Activated naive CD8-positive, alpha-beta T cell treated with anti-CD3 and anti-CD28 coated beads, Interleukin-2, amount 50 U/mL, for 16 hours (primary cell): ENCODE results near the gene EIF3A.

Source experiments
- DNase-seq: peaks from one replicate; pipeline ENCODE4 v3.0.0-alpha.2; 2020; ENCODE audit warnings: low read depth, low spot score

Gene EIF3A

GRCh38 chr10:119005362-119006043, 75.1 kb downstream of the EIF3A start:
- no peak for DNase-seq

- DNase-seq: no peak
Observed at GRCh38 chr10:119003572-119004289, 76.9 kb downstream of the EIF3A start.

GRCh38 chr10:119001717-119002500, 78.7 kb downstream of the EIF3A start:
- DNase-seq: no peak

GRCh38 chr10:118998183-118998582, 82.4 kb downstream of the EIF3A start:
- no peak for DNase-seq

- DNase-seq: no peak
Observed at GRCh38 chr10:118997379-118997778, 83.2 kb downstream of the EIF3A start.

- no peak for DNase-seq
Observed at GRCh38 chr10:118995739-118996138, 84.9 kb downstream of the EIF3A start.

GRCh38 chr10:118994321-118994720, 86.3 kb downstream of the EIF3A start:
- DNase-seq: no peak

- no peak for DNase-seq
Observed at GRCh38 chr10:118993214-118993613, 87.4 kb downstream of the EIF3A start.

- no peak for DNase-seq
Observed at GRCh38 chr10:118992496-118992895, 88.1 kb downstream of the EIF3A start.

- no peak for DNase-seq
Observed at GRCh38 chr10:118990326-118990725, 90.3 kb downstream of the EIF3A start.

GRCh38 chr10:118986815-118987790, 93.5 kb downstream of the EIF3A start:
- DNase-seq: no peak

GRCh38 chr10:118985576-118985975, 95.0 kb downstream of the EIF3A start:
- DNase-seq: no peak
